ENCODE data around the gene SANBR. TPM values are rescaled to one million over a fixed set of nuclear protein-coding genes. Genes with fewer than 3 reads are reported as not detected.
A peak's percentile ranks its signal among the peaks of the same experiment; 100 is the strongest.
"Not testable (repeated sequence)": the region's sequence is repeated elsewhere in the genome, so short reads cannot be mapped to it uniquely, and the experiment has no call there.

Gene SANBR
- total RNA-seq (2014; rRNA removed) = 16.3 and 16.8 TPM in 2 replicates
- polyA plus RNA-seq (2012) = 4.7 TPM

GRCh38 chr2:61065714-61066709, at the start of gene SANBR:
Gene SANBR, plus strand, starts transcription at chr2:61065871. Its CDS starts 4,480 bp downstream, at chr2:61070351.
- DNase-seq (ENCODE audit: low read depth) = peak; percentile 78

- DNase-seq (ENCODE audit: low read depth) = no peak
Observed at GRCh38 chr2:61015976-61016375, 49.7 kb upstream of the SANBR start.

GRCh38 chr2:61016392-61017002, 49.2 kb upstream of the SANBR start:
- no peak for DNase-seq (ENCODE audit: low read depth)

DNA sequence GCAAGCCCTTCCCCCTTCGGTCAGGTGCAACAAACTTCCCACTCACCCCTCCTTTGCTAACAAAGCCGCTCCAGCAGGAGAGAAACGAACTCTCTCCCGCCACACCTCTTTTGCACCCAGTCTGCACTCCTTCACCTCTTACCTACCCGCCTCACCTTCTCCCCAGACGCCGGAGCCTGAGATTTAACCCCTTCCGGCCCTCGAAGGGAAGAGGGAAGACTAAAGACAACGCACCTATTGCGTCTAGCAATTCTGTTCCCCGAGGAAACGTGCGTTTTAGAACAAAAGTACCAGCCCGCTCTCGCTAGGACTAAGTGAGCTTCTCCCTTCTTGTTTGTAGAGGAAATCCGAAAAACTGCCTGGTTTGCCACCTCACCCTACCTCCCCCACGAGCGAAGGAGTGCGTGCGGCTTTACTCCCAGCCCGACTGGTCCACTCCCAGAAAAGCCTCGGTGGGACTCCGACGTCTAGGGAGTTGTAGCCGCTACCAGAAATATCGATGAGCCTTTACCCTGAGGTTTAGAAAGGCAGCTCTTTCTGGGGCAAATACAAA, 48.6 kb upstream of the SANBR start:
- peak; percentile 69 for DNase-seq (ENCODE audit: low read depth)

- peak; percentile 67 for DNase-seq (ENCODE audit: low read depth)
Observed at GRCh38 chr2:61017556-61018317, 47.9 kb upstream of the SANBR start, which contains the start of the genes PEX13 and PUS10. Gene PEX13, plus strand, starts transcription at chr2:61017720. Its CDS starts 40 bp downstream, at chr2:61017760. Gene PUS10, minus strand, starts transcription at chr2:61018255. Its CDS starts 6,365 bp downstream, at chr2:61011890.

- DNase-seq (ENCODE audit: low read depth) = peak; percentile 21
Observed at GRCh38 chr2:61018318-61018755, 47.3 kb upstream of the SANBR start.

DNA sequence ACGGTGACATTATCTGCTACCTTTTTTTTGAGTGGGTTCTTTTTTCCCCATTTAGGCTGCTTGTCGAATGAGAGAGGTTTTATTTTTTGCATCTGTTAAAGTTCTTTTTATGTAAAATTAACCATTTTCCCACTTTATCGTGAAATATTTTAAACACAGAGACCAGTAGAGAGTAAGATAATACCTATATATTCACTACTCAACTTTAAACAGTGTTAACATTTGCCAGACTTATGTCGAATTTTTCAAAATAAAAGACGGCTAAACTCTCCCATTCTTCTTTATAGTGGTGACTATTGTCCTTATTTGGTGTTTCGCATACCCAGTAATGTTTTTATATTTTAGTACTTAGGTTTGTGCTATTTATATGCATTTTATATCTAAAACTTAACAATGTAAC, 46.9 kb upstream of the SANBR start:
- no peak for DNase-seq (ENCODE audit: low read depth)

DNA sequence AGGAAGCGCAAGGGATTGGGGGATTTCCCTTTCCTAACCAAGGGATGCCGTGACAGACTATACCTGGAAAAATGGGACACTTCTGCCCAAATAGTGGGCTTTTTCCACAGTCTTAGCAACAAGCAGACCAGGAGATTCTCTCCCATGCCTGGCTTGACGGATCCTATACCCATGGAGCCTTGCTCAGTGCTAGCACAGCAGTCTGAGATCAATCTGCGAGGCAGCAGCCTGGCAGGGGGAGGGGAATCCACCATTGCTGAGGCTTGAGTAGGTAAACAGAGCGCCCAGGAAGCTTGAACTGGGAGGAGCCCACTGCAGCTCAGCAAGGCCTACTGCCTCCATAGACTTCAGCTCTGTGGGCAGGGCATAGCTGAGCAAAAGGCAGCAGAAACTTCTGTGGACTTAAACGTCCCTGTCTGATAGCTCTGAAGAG, 44.4 kb upstream of the SANBR start:
- DNase-seq (ENCODE audit: low read depth) = no peak

DNA sequence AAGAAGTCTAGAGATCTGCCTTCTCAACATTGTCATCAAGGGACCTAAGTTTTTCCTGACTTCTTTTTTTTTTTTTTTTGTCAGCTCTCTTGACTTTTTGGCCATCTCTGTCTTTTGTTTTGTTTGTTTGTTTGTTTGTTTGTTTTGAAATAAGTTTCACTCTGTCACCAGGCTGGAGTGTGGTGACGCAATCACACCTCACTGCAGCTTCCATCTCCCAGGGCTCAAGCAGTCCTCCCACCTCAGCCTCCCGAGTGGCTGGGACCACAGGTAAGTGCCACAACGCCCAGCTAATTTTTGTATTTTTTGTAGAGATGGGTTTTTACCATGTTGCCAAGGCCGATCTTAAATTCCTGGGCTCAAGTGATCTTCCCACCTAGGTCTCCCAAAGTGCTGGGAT, 42.0 kb upstream of the SANBR start:
- no peak for DNase-seq (ENCODE audit: low read depth)

GRCh38 chr2:61029533-61029932, 36.1 kb upstream of the SANBR start:
- DNase-seq (ENCODE audit: low read depth) = no peak

DNA sequence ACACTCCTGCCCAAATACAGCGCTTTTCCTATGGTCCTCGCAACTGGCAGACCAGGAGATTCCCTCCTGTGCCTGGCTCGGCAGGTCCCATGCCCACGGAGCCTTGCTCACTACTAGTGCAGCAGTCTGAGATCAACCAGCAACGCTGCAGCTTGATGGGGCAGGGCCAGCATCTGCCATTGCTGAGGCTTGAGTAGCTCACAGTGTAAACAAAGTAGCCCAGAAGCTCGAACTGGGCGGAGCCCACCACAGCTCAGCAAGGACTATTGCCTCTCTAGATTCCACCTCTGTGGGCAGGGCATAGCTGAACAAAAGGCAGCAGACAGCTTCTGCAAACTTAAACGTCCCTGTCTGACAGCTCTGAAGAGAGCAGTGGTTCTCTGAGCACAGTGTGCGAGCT, 31.1 kb upstream of the SANBR start:
- not testable (repeated sequence) for DNase-seq (ENCODE audit: low read depth)

DNA sequence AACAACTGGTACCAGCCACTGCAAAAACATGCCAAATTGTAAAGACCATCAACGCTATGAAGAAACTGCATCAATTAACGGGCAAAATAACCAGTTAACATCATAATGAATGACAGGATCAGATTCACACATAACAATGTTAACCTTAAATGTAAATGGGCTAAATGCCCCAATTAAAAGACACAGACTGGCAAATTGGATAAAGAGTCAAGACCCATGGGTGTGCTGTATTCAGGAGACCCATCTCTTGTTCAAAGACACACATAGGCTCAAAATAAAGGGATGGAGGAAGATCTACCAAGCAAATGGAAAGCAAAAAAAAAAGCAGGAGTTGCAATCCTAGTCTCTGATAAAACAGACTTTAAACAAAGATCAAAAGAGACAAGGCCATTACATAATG, 29.0 kb upstream of the SANBR start:
- not testable (repeated sequence) for DNase-seq (ENCODE audit: low read depth)

DNA sequence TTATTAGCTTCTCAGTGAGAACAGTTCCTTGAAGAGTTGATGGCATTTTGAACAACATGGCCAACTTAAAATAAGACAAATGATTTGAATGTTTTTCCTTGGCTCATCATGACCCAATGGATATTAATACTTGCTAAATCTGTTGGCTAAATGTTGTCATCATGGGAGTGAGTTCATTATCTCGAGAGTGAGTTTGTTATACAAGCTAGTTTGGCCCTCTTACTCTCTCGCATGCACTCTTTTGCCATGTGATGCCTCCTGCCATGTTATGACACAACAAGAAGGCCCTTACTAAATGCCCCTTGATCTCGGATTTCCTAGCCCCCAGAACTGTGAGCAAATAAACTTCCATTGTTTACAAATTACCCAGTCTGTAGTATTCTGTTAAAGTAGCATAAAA, 22.9 kb upstream of the SANBR start:
- no peak for DNase-seq (ENCODE audit: low read depth)

DNA sequence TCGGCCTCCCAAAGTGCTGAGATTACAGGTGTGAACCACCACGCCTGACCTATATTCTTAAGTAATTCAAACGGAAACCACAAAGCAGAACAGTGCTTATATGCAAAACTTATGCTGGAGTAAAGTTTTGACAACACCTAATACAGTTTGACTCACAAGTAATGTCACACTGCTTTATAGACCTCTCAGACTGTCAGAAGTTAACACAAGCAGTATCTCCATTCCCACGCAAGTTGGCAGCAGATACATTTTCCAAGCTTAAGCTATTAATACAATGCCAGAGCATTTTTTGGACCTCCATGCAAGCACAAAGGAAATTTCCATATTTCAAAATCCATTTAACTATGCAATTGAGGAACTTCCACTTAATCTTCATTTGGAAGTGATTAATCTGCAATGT, 21.0 kb upstream of the SANBR start:
- no peak for DNase-seq (ENCODE audit: low read depth)

DNA sequence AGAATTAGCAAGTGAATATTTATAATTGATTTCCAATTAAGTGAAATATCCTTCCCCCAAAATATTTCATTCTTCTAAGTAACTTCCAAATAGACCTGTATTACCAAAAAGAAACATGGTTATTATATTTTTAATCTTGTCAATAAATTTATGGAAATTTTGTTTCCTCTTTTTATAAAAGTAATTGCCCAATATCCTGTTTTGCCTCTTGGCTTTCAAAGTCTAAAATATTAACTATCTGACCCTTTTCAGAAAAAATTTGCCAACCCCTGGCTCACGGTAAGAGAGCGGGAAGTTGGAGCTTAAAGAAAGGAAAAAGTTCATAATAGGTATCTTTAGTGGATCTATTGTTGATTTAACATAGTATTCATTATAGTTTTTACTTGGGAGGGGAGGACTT, 20.4 kb upstream of the SANBR start:
- no peak for DNase-seq (ENCODE audit: low read depth)

DNA sequence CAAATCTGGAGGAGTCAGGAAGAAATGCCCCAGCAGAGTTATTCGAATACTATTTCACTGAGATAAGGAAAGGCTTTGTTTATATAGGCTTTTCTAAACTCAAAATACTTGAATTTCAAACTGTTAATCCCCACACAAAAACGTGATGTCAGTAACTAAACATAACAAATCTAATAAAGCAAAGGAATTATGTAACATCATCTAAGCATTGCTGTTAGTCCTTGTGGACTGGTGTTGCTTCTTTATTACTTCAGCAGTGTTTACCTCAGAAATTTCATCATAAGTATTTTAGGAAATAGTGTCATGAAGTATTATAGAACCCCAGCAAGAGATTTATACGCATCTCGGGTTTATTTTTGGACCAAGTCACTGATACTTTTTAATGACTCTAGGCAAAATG, 19.7 kb upstream of the SANBR start:
- no peak for DNase-seq (ENCODE audit: low read depth)

GRCh38 chr2:61055557-61055956, 10.1 kb upstream of the SANBR start:
- peak; percentile 3 for DNase-seq (ENCODE audit: low read depth)

DNA sequence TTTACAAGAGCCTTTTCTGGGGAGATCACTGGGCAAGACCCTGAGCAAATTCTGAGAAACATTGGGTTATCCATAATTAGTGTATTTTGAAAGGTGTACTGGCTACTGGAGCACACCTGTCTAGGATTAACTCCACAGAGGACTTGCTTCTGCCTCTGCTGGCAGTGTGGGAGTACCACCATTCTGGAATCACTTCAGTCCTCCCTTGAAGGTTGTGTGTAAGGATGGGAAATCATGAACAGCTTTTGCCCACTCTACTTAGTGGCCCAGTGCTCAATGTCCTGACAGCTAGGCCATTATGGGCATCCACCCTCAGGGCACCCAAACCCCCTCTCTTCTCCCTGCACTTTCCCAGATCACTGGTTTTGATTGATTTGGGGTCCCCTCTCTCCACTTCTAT, 8.1 kb upstream of the SANBR start:
- no peak for DNase-seq (ENCODE audit: low read depth)

GRCh38 chr2:61059382-61059781, 6.3 kb upstream of the SANBR start:
- no peak for DNase-seq (ENCODE audit: low read depth)

GRCh38 chr2:61074100-61074499, 8.4 kb downstream of the SANBR start:
- DNase-seq (ENCODE audit: low read depth) = no peak

GRCh38 chr2:61085883-61086282, 20.2 kb downstream of the SANBR start:
- DNase-seq (ENCODE audit: low read depth) = no peak
